ENCODE data around the gene MAGEF1.

The MAGEF1 gene

DNA sequence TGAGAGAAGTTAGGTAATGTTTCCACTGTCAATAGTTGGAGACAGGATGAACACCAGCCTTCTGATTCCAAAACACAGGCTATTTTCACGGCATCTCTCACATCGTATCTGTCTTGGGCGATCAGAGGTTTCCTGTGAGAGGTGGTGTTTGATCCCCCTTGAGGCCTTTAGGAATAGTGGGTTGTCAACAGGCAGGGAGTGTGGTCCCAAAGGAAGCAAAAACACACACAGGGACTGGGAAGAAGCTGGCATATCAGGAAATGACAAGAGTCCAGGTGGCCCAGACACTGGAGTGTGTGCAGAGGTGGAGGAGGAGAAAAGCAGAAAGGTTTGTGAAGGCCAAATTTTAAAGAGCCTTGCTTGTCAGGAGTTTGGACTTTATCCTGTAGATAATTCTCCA, 6.6 kb upstream of the MAGEF1 start:
- ChIA-PET CTCF (interaction anchor here (1.2 to 1.3 kb wide), 2 partner anchors 8 to 10 kb away, joined by 3 to 4 read pairs; no protein-coding TSS in a partner anchor), POLR2A (no interaction called here)
- TF ChIP-seq CTCF (IDR thresholded peaks at IDR 0.05; ENCODE audit: control extremely low read depth, extremely low read depth, low read depth, missing control alignments) = no peak
- DNase-seq (ENCODE audit: extremely low spot score) = no peak

DNA sequence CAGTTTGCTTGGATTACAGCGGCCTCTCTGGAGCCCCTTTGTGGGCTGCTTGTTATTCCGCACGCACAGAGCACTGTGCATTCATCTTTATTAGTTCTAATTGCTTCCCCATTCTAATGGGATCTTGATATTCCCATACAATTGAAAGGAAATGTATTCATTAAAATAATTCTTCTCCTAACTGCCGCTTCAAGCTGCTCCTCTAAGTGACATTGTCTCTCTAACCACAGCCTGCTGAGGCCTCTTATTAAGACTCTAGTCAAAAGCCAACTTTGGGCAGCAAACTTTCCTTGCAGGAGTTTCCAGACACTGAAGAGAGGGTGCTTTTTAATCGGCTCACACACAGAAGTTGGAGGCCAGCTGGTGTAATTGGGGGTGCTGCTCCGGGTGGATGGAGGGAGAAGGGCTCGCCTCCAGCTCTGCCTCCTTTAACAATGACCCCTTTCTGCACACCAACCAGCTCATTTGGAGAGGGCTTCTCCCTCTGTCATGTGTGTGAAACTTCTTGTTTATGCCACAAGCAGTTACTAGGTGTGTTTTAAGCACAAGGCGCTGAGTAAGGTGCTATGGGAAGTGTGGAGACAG, 5.6 kb upstream of the MAGEF1 start:
- POLR2A ChIA-PET = no interaction called here
- TF ChIP-seq CTCF (IDR thresholded peaks at IDR 0.05; ENCODE audit: control extremely low read depth, extremely low read depth, low read depth, missing control alignments) = no peak
- DNase-seq (ENCODE audit: extremely low spot score) = no peak
- CTCF ChIA-PET = interaction anchor here (0.7 kb wide), 1 partner anchor 9 kb away, joined by 3 read pairs; no protein-coding TSS in a partner anchor

DNA sequence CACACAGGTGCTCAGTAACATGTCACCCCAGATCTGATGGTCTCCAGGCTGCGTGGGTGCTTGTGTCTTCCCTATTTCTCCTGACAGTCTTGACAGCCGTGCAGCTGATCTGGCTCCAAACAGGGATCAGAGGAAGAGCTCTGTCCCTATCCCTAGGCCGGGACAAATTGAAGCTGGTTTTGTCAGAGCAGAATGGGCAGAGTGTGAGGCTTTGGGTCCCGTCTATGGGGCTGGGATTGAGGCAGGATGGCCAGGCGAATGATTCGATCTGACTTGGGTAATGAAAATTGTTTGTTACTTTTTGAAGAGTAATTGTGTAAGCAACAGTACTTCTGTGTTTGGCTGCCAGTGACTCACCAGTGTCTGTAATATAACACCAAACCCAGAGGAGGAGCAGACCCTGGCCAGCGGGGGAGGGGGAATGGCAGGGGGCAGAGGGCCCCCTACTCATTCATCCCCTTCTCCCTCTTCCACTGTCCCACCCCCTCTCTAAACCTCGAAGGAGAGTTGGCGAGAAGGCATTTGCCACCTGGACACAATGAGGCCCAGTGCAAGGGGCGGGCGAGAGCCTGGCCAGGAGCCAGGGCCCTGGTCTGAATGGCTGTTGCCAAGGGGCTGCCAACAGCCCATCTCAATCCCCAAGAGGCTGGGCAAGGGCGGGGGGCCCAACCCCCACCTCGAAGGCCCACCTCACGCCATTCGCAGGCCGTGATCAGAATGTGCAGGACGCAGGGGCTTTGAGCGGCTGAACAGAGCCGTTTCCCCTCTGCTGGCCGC, 4.9 kb upstream of the MAGEF1 start:
- CTCF ChIA-PET = interaction anchor here (0.7 to 1.0 kb wide), 3 partner anchors 9 to 44 kb away, joined by 3 read pairs; no protein-coding TSS in a partner anchor
- POLR2A ChIA-PET = no interaction called here
- no peak for TF ChIP-seq CTCF (IDR thresholded peaks at IDR 0.05; ENCODE audit: control extremely low read depth, extremely low read depth, low read depth, missing control alignments)
- no peak for DNase-seq (ENCODE audit: extremely low spot score)

DNA sequence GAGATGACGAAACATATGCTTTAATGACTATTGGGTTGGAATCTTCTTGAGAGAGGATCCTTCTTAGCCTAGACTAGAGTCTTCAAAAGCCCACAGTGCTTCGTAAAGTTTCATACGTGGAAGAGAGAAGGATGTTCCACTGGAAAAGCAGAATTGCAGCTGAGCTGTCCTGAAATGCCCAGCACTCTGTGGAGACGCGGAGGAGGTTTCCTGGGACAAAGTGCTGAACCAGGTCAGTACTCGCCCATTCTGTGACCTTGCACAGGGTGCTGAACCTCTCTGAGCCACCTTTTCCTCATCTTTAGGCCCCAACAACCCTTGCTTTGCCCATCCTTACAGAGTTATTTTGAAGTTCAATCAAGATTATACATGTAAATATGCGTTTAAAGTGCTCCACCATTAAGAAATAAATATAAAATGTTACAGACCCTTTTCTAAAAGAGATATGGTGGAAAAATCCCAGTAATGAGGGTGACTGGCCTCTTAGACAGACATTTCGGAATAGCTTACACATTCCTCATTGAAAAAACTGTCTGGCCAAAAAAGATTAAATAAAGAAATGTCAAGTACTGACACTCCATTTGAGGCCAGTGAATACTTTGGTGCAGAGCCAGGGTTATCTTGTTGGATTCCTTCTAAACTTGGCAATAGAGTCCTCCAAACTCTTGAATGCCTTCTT, 4.2 kb upstream of the MAGEF1 start:
- no peak for DNase-seq (ENCODE audit: extremely low spot score)
- ChIA-PET POLR2A (no interaction called here), CTCF (interaction anchor here (0.9 to 1.0 kb wide), 2 partner anchors 10 to 45 kb away, joined by 3 read pairs; no protein-coding TSS in a partner anchor)
- TF ChIP-seq CTCF (IDR thresholded peaks at IDR 0.05; ENCODE audit: control extremely low read depth, extremely low read depth, low read depth, missing control alignments) = no peak

DNA sequence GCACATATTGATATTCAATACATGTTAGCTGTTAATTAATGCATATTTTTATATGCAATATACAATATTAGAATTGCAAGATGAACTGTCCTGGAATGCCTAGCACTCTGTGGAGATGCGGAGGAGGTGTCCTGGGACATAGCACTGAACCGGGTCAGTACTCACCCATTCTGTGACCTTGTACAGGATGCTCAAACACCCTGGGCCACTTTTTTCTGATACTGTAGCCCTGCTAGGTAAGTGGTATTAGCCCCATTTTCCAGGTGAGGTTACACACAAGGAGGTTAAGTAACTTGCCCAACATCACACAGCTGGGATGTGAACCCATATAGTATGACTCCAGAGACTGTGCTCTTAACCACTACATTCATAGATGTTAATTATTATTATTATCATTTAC, 1.7 kb upstream of the MAGEF1 start:
- no peak for TF ChIP-seq CTCF (IDR thresholded peaks at IDR 0.05; ENCODE audit: control extremely low read depth, extremely low read depth, low read depth, missing control alignments)
- DNase-seq (ENCODE audit: extremely low spot score) = no peak
- CTCF ChIA-PET = interaction anchor here (1.0 to 1.6 kb wide), 4 partner anchors 9 to 152 kb away, joined by 3 to 4 read pairs (median 3); partner anchors contain the start of gene EPHB3
- POLR2A ChIA-PET = no interaction called here

- CTCF ChIA-PET = interaction anchor here (1.2 to 1.6 kb wide), 2 partner anchors 8 to 35 kb away, joined by 3 read pairs; no protein-coding TSS in a partner anchor
- TF ChIP-seq CTCF (IDR thresholded peaks at IDR 0.05; ENCODE audit: control extremely low read depth, extremely low read depth, low read depth, missing control alignments) = no peak
- DNase-seq (ENCODE audit: extremely low spot score) = no peak
- POLR2A ChIA-PET = no interaction called here
Observed at GRCh38 chr3:184713040-184713355, 1.1 kb upstream of the MAGEF1 start.
